ENCODE results near the gene SOD3.
A peak's percentile ranks its signal among the peaks of the same experiment; 100 is the strongest.

The SOD3 gene

GRCh38 chr4:24794916-24795665, at the start of gene SOD3:
Gene SOD3 (plus strand): TSS chr4:24795573. CDS start chr4:24799522, 3,949 bp downstream.
- DNase-seq: peak in 37 of 51 donors; percentile 4 to 79 (median 31)

GRCh38 chr4:24747234-24747975, 48.0 kb upstream of the SOD3 start:
- DNase-seq: no peak

DNA sequence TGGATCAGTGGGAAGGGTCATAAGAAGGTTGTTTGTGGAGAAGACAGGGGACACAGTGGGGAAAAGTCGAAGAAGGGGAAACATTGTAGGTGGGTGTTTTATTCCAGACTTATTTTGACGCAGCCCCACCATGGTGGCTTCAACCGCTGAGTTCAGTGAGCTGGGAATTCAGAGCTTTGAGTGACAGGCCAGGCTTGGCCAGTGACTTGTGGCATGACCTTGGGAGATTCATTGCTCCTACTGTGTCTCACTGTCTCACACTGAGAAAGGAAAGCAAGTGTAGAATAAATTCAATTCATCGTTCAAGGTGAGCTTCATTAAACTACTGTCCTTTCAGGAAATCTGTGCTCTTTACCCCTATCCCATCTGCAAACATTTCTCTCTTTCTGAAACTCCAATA, 47.4 kb upstream of the SOD3 start:
- DNase-seq: no peak

DNA sequence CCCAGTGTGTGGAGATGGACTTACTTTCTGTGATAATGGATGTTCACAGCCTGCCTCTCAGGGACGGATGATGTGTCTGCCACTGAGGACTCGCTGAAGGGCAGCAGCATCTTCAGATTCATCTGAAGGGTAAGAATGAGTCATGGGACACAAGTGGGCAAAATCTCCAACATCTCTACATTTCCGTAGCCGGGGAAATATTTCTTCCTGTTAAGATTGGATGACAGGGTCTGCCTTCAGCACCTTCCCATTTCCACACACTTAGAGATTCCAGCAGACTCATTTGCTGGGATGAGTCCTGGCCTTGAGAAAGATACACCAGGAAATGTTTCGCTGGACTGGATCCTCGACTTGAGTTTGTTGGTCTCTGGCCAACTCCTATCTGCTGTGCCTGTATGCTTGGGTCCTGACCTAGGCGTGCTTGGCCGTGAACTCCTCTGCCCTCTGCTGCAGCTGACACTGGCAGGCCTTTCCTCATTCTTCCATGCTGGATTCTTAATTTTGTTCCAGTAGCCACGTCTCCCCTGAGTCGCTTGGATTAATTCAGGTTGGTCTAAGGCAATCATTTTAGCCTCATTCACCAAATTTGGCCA, 46.5 kb upstream of the SOD3 start:
- no peak for DNase-seq

GRCh38 chr4:24750106-24750505, 45.3 kb upstream of the SOD3 start:
- DNase-seq: no peak

DNA sequence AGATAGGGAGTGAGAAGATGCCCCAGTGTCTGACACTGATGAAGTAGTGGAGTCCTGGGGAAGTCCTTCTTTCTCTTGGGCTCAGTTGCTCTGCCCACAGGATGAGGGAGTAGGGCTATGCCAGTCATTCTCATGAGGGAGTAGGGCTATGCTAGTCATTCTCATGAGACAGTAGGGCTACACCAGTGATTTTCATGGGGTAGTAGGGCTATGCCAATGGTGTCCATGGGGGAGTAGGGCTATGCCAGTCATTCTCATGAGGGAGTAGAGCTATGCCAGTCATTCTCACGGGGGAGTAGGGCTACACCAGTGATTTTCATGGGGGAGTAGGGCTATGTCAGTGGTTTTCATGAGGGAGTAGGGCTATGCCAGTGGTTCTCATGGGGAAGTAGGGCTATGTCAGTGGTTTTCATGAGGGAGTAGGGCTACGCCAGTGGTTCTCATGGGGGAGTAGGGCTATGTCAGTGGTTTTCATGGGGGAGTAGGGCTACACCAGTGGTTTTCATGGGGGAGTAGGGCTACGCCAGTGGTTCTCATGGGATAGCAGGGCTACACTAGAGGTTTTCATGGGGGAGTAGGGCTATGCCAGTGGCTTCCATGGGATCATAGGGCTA, 43.3 kb upstream of the SOD3 start:
- no peak for DNase-seq

DNA sequence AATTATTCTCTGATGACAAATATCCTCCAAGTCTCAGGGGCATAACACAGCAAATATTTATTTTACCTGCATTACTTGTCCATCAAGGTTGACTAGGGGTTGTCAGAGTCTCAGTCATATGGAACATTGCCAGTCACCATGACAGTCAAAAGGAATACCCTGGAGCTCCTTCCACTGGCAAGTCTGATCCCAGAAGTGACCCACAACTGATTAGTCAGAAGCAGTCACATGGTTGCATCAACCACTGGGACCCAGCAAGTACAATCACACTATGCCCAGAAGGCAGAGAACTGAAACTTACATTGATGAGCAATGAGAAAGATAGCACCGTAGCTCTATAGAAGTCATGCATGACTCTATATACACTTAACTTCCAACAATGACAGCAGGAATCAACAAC, 41.9 kb upstream of the SOD3 start:
- DNase-seq: no peak

GRCh38 chr4:24754571-24754970, 40.8 kb upstream of the SOD3 start:
- DNase-seq: no peak

DNA sequence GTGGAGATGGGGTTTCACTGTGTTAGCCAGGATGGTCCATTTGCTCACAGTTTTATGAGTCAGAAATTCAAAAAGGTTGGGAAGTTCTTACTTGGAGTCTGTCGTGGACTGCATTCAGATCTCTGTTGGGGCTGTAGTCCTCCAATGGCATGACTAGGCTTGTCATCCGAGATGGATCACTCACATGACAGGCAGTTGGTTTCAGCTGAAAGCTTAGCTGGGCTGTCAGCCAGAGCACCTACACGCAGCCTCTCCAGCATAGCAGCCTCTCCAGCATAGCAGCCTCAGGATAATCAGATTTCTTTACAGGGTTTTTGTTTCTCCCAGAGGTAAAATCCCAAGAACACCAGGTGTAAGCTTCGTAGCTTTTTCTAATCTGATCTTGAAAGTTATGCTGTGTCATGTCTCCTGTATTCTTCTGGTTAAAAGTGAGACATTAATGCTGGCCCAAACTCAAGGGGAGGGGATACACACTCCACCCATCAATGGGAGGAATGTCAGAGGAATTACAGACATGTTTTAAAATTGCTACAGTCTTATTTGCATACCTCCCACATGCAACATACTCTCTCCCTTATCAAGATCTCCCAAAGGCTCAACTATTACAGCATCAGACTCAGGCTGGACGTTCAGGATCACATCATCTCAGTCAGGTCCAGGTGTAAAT, 31.6 kb upstream of the SOD3 start:
- DNase-seq: peak in 1 of 51 donors; percentile 16

GRCh38 chr4:24764345-24764744, 31.0 kb upstream of the SOD3 start:
- no peak for DNase-seq

DNA sequence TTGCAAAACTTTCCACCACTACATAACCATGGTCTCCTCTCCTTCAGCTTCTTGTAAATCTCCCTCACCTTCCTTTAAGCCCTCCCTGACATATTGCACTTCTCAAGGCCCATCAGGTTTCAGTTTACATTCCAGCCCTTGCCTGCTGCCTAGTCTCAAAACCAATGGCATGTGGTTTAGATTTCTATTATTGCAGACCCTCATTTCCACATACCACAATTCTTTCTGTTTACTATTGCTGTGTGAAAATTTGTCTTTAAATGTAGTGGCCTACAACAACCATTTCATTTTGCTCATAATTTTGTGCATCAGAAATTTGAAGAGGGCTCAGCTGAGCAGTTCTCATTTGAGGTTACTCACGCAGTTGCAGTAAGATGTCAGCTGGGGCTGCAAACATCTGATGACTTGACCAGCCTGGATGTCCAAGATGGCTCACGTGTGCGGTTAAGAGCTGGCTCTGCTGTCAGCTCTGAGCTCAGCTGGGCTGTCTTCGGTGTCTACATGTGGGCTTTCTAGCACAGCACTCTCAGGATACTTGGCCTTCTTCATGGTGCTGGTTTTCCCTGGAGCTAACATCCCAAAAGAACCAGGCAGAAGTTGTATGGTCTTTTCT, 29.9 kb upstream of the SOD3 start:
- no peak for DNase-seq

DNA sequence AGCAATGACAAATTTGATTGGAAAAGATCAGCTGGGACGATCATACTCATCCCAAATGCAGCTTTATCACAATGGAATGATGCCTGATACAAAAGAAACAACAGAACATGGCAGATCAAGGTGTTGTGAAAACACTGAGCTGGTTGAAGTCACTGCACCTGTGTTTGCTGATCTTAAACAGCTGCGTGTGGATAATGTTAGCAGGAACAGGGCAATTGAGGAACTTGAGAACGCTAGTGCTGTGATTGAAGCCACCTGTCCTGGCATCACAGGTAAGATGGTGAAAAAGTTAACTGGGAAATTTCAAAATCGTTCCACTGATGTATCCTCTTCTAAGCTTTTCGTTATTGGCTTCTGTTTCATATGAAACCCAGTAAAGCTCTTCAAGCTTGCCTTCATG, 27.4 kb upstream of the SOD3 start:
- no peak for DNase-seq

DNA sequence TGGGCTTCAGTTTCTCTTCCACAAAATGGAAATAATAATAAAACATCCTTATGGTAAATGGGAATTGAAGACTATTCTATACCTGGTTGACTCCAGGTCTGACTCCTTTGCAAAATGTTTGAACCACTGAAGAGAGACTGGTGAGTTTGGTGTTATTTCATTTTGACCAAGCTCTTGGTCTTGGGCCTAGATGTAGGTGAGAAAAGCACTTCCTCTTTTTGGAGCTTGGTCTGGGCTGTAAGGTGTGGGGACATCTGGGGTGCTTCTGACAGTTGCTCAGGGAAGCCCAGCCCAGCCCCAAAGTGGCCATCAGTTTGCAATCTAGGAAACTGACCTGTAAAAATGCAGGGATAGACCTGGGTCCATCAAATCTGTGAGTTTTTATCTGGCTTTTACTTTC, 26.8 kb upstream of the SOD3 start:
- no peak for DNase-seq

- DNase-seq: no peak
Observed at GRCh38 chr4:24769571-24769970, 25.8 kb upstream of the SOD3 start.

DNA sequence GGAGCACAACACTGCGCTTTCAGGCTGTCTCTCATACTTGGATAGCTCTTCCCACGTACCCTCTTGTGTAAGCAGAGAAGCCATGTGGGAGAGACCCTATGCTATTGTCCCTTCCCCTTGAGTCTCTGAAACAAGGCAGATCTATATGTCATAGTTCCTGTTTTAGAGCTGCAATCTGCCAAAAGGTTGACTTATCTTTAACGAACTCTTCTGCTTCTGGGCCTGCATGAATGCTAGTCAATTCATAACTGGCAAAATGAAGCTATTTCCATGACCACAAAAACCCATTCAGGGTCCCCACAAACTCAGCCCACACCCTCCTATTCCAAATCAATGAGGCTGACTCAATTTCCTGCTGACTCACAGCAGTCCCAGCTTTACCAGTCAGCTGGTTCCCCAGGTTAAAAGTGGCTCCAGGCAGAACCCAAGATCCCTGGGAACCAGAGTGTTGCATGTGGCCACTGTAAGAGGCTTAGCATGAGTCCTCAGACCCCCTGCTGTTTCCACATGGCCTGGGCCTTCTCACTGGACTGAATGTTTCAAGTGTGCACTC, 25.3 kb upstream of the SOD3 start:
- DNase-seq: no peak

DNA sequence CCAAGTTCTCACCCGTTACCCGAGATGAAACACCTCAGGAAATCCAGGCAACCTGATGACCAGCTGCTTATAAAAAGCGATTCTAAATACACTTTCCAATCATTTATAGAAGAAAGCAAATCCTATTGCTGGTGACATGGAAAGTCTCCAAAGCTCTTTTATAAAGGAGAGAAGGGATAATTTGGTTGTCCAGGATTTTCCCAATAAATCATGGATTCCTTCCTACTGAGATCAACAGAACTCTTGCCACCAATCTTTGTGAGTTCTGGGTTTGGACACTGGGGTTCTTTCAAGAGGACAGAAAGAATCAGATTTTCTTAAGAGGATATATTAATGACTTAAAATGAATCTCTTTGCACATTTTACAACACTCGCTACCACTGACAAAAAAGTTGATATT, 24.7 kb upstream of the SOD3 start:
- no peak for DNase-seq

DNA sequence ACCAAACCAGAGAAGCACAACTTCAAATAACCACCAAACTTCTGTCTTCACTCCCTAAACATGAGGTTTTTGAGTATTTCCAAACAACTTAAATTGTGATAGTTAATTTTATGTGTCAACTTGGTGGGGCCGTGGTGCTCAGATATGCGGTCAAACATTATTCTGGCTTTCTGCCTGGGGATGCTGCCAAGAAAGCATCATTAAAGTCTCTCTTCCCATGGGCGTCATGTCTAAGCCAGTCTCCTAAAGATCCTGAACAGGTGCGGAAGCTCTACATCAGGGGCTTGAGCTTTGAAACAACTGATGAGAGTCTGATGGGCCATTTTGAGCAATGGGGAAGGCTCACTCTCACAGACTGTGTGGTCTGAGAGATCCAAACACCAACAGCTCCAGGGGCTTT, 24.1 kb upstream of the SOD3 start:
- DNase-seq: no peak

GRCh38 chr4:24772061-24772705, 23.2 kb upstream of the SOD3 start:
- no peak for DNase-seq

GRCh38 chr4:24772952-24773351, 22.4 kb upstream of the SOD3 start:
- no peak for DNase-seq

- DNase-seq: no peak
Observed at GRCh38 chr4:24774452-24774851, 20.9 kb upstream of the SOD3 start.

Data from hypothalamus (tissue), 51 donors.